SK-N-MC (cell line): Measurements from ENCODE around the gene TEX2.

ENCODE experiments used
- DNase-seq: peaks from one replicate; pipeline ENCODE4 v3.0.0-alpha.2; 2011; ENCODE audit warnings: low read depth, low spot score
- H3K27ac ChIP-seq: fragments of 200-600 bp; sonication (generic); 2 replicates; pipeline ENCODE4 v1.5.1; 2016; ENCODE audit warnings: mixed run types
- H3K36me3 ChIP-seq: fragments of 200-600 bp; sonication (generic); 2 replicates; pipeline ENCODE4 v1.6.1; 2017; ENCODE audit warnings: antibody characterized with exemption, low read length, mixed read lengths; ENCODE audit not compliant: insufficient read depth
- H3K4me3 ChIP-seq: fragments of 200-600 bp; sonication (generic); 2 replicates; pipeline ENCODE4 v1.5.1; 2016
- H3K9ac ChIP-seq: fragments of 200-600 bp; sonication (generic); 2 replicates; pipeline ENCODE4 v1.8.0; 2017; ENCODE audit warnings: mixed run types, mixed read lengths; ENCODE audit not compliant: insufficient read length
- H3K9me3 ChIP-seq: fragments of 200-600 bp; sonication (generic); 2 replicates; pipeline ENCODE4 v1.6.1; 2017; ENCODE audit warnings: low read depth, mild to moderate bottlenecking, antibody characterized with exemption, low read length, moderate library complexity, mixed read lengths
- EZH2 ChIP-seq: fragments of 200-600 bp; sonication (generic); IDR thresholded peaks from one replicate; pipeline ENCODE4 v1.6.1; 2017; ENCODE audit warnings: antibody characterized with exemption
- FOXP2 ChIP-seq: optimal IDR thresholded peaks from 2 replicates; pipeline ENCODE3; 2011; ENCODE audit warnings: mild to moderate bottlenecking, moderate library complexity; ENCODE audit not compliant: insufficient read depth; ENCODE audit errors: extremely low read length, control extremely low read depth
- POLR2AphosphoS5 ChIP-seq: IDR thresholded peaks from 2 replicates; pipeline ENCODE4 v1.6.1; 2012; ENCODE audit warnings: mild to moderate bottlenecking, low read depth, low read length, borderline replicate concordance

Gene TEX2

DNA sequence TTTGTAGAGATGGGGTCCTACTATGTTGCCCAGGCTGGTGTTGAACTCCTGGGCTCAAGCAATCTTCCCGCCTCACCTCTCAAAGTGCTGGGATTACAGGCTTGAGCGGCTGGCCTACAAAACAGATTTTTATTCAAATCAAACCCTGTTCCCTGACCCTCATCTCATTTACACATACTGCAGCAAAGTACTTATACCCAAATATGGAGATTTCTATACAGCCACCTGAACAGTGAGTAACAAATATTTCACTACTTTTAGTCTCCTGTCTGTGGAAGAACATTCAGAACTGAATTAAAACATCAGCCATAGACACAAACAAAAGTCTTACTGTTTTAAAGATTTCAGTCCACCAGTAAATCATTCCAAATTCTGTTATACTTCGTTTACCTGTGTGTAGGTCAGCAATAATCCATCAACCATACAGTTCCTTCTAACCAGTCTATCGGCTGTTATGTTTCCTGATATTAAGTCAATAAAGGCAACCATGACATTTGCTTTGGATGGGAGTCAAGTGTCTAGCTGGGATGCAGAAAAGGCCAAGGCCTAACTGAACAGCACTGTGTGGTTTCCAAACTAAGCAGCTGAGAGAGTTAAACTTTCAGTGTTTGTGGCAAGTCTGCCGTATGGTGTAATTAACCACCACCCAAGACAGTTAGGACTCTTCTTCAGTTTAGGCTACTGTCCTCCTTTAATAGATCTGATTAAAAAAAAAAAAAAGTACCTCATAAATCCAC, 155.4 kb downstream of the TEX2 start:
- Histone ChIP-seq H3K27ac (no peak overlapping the region), H3K9me3 (no peaks in the 10 kb centered on the region), H3K9ac (no peak overlapping the region), H3K4me3 (no peak overlapping the region), H3K36me3 (no peaks in the 10 kb centered on the region)
- no peak for TF ChIP-seq POLR2AphosphoS5
- TF ChIP-seq EZH2, result no peak
- TF ChIP-seq FOXP2, result no peak
- DNase-seq, result no peak

DNA sequence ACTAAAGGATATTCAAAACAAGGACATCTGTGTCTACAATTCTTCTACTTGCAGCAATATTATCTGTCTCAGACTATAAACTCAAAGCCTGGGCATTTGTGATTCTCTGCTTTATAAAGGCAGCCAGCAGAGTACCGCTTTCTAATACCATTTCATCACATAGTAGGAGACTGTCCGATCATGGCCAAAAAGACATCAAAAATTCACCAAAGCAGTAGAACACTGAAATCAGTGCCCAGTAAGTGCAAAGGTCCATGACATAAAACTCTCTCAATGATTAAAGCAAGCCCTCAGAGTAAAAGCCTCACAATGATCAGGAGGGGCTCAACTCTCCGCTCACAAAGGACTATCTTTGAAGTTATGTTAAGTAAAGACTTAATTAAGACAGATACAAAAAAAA, 156.1 kb downstream of the TEX2 start:
- H3K9ac ChIP-seq, result no peak overlapping the region
- H3K9me3 ChIP-seq, result no peaks in the 10 kb centered on the region
- no peaks in the 10 kb centered on the region for H3K36me3 ChIP-seq
- no peak overlapping the region for H3K4me3 ChIP-seq
- TF ChIP-seq POLR2AphosphoS5 (no peak), EZH2 (no peak), FOXP2 (no peak)
- no peak overlapping the region for H3K27ac ChIP-seq
- no peak for DNase-seq

DNA sequence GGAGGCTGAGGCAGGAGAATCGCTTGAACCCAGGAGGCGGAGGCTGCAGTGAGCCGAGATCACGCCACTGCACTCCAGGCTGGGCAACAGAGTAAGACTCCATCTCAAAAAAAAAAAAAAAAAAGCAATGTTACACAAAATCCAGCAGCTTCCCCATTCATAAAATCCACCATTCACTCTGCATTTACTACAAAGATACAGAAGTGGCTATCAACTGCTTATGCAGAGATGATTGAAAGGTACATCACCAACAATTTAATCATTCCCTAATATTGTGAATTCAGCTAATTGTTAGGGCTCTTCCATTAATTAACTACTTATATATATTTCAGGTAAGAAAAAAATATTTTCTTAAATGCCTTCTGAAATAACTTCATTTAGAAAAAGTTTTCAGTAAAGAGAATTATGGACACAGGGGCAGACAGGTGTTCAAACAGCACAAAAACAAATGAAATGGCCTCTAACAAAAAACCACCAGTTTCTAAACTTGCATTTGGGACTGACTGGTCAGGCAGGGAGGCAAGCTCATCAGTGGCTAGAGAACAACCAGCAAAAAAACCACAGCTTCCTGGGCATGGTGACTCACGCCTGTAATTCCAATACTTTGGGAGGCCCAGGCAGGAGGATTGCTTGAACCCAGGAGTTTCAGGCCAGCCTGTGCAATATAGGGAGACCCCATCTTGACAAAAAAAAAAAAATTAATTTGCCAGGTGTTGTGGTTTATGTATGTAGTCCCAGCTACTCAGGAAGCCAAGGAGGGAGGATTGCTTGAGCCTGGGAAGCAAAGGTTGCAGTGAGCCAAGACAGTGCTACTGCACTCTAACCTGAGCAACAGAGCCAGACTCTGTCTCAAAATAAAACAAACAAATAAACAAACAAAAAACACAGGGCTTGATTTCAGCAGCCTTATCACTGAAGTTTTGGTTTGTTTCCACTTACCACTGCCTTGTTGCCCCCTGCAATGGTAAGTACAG, 159.4 kb downstream of the TEX2 start:
- no peak for TF ChIP-seq FOXP2
- no peak for TF ChIP-seq EZH2
- TF ChIP-seq POLR2AphosphoS5, result no peak
- H3K4me3 ChIP-seq, result no peak overlapping the region
- H3K27ac ChIP-seq, result no peak overlapping the region
- no peak overlapping the region for H3K9ac ChIP-seq
- H3K9me3 ChIP-seq, result no peaks in the 10 kb centered on the region
- DNase-seq, result no peak
- H3K36me3 ChIP-seq, result no peaks in the 10 kb centered on the region

DNA sequence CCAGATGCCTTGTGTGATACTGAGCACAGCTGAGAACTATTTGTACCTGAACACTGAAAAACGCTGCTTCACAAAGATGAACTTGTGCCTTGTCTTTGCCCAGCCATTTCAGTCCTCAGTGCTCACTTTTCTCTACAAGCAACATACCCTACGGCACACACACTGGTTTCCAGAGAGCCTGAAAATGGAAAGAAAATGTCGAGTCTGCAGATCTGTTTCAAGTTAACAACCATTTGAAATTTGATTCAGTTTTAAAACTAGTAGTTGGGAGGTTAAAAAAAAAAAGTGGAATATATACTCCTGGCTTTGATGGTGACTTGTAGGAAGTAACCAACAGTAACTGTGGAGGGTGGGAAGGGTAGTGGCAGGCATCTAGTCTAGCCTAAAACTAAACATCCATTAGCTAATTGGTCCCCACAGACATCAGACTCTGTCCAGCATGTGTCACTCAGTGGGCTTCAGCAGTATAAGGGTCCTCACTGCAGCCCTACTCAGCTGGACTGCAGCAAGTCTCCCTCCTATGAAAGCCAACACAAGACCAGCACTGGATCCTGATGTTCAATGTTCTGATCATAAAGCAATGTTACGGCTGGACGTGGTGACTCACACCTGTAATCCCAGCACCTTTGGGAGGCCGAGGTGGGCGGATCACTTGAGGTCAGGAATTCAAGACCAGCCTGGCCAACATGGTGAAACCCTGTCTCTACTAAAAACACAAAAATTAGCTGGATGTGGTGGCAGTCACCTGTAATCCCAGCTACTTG, 160.3 kb downstream of the TEX2 start:
- Histone ChIP-seq H3K9me3 (no peaks in the 10 kb centered on the region), H3K4me3 (no peak overlapping the region), H3K9ac (no peak overlapping the region), H3K27ac (no peak overlapping the region), H3K36me3 (no peaks in the 10 kb centered on the region)
- no peak for DNase-seq
- no peak for TF ChIP-seq POLR2AphosphoS5
- TF ChIP-seq EZH2, result no peak
- no peak for TF ChIP-seq FOXP2

DNA sequence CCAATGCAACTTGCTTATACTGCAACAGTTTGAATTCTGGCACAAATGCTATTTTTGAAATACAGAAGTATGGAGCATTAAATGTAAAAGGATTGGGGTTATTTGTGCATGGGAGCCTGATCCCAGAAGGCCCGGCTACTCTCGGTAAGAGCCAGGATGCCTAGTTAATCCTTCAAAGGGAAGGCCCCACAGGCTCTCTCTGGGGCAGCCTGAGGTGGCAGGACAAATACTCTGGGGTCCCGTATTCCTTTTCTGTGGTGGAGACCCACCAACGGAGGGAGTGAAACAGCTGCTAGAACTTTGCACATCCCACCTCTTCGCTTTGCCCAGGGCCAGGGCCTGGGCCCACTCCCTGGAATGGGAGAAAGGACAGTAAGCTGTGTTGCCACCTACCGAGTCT, 163.5 kb downstream of the TEX2 start:
- Histone ChIP-seq H3K27ac (no peak overlapping the region), H3K9me3 (no peaks in the 10 kb centered on the region), H3K4me3 (no peak overlapping the region), H3K9ac (no peak overlapping the region), H3K36me3 (no peaks in the 10 kb centered on the region)
- TF ChIP-seq FOXP2 (no peak), EZH2 (no peak)
- no peak for DNase-seq
